Suprapubic skin (tissue), 3 donors: ENCODE measurements around the gene ZNF71.

Source experiments
- POLR2AphosphoS5 ChIP-seq, 3 donors: sonication (generic); formaldehyde crosslinking; IDR thresholded peaks; one replicate each; pipeline ENCODE4 v1.6.1; 2017; ENCODE audit warnings: antibody characterized with exemption in 3 of 3
- TF ChIP-seq, protein P1 (sequence below), 2 donors: fragments of 200-600 bp in 1 of 2; fragments of 450-650 bp in 1 of 2; sonication (generic) in 1 of 2; IDR thresholded peaks; one replicate each; pipeline ENCODE4 v1.5.1; 2016 to 2019; ENCODE audit warnings: antibody characterized with exemption in 2 of 2, mild to moderate bottlenecking in 1 of 2, moderate library complexity in 1 of 2

DNA sequence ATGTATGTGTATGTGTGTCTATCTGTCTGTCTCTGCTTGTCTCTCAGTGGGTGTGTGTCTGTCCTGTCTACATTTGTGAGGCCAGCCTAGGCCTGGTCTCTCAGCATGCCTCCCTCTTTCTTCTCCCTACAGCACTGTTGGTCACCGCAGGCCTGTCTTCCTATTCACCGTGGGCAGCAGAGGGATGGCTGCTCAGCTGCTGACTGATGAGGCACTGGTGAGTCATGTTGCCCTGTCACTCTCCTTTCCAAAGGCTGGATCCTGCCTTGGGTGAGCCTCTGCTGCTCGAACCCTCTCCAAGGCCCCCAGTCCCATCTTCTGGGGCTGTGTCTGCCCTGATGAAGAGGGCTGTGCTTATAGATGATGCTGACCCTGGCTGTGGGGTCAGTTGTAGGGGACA lies 6.3 kb downstream of the ZNF71 start:
- TF ChIP-seq POLR2AphosphoS5 (IDR thresholded peaks at IDR 0.05), result no peak
- TF ChIP-seq, protein P1, sequence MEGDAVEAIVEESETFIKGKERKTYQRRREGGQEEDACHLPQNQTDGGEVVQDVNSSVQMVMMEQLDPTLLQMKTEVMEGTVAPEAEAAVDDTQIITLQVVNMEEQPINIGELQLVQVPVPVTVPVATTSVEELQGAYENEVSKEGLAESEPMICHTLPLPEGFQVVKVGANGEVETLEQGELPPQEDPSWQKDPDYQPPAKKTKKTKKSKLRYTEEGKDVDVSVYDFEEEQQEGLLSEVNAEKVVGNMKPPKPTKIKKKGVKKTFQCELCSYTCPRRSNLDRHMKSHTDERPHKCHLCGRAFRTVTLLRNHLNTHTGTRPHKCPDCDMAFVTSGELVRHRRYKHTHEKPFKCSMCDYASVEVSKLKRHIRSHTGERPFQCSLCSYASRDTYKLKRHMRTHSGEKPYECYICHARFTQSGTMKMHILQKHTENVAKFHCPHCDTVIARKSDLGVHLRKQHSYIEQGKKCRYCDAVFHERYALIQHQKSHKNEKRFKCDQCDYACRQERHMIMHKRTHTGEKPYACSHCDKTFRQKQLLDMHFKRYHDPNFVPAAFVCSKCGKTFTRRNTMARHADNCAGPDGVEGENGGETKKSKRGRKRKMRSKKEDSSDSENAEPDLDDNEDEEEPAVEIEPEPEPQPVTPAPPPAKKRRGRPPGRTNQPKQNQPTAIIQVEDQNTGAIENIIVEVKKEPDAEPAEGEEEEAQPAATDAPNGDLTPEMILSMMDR (IDR thresholded peaks at IDR 0.05), result no peak
